Endometrium (tissue), 2 donors: Measurements from ENCODE around the gene OR4F6.

ENCODE experiments used
- FAIRE-seq: peaks from 2 replicates; lab custom pipeline; 2012; peaks lifted over from hg19 to GRCh38; lab: Jason Lieb, UNC
- donor health status: control.
- donor health status: control.

Gene OR4F6

GRCh38 chr15:101804941-101805340 is 1.6 kb downstream of the OR4F6 start:
- no peak for FAIRE-seq

DNA sequence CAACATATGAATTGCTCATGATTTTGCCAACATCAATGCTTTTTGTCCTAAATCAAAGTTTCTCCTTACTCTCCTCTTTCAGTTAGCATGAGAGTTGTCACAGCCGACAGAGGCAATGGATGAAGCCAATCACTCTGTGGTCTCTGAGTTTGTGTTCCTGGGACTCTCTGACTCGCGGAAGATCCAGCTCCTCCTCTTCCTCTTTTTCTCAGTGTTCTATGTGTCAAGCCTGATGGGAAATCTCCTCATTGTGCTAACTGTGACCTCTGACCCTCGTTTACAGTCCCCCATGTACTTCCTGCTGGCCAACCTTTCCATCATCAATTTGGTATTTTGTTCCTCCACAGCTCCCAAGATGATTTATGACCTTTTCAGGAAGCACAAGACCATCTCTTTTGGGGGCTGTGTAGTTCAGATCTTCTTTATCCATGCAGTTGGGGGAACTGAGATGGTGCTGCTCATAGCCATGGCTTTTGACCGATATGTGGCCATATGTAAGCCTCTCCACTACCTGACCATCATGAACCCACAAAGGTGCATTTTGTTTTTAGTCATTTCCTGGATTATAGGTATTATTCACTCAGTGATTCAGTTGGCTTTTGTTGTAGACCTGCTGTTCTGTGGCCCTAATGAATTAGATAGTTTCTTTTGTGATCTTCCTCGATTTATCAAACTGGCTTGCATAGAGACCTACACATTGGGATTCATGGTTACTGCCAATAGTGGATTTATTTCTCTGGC is 2.5 kb downstream of the OR4F6 start:
- FAIRE-seq = no peak

- FAIRE-seq = no peak
Measured at GRCh38 chr15:101807345-101807945, 4.1 kb downstream of the OR4F6 start.

DNA sequence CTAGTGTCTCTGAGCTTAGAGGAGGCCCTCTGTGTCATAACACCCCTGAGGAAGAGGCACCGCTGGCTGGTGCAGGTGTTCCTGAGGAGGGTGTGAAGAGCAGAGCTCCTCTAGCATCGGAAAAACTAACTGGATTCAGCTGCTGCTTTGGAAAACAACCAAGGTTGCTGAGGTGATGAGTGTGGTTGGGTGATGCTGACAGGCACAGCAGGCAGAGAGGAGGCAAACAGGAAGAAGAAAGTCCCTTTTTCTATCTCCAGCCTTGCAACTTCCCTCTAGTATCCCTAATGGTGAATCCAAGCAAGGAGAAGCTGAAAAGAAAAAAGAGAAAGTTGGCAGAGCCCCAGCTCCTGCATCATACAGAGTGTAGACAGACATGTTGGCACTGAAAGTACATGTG is 4.9 kb downstream of the OR4F6 start:
- no peak for FAIRE-seq

GRCh38 chr15:101810456-101810855 is 7.1 kb downstream of the OR4F6 start:
- no peak for FAIRE-seq

GRCh38 chr15:101810876-101811275 is 7.6 kb downstream of the OR4F6 start:
- FAIRE-seq = no peak

DNA sequence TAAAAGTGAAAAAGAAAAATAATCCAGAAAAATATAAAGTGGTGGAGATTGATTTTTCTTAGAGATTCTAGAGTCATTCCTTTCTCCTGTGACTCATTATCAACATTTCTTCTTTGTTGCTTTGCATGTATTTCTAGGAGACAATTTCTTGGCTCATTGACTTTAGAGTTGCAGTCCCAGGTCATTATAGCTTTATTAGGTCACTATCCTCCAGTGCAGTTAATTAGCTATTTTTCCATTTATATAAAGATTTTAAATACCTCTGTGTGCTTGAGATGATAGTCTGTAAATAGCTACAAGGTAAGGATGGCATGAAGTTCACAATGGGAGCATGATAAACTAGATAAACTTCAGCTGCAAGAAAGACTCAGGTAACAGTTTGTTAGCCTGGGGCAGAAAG is 8.6 kb downstream of the OR4F6 start, which contains the start of gene OR4F15:
OR4F15 (plus strand) TSS at position 301 of the 400 bp plus-strand sequence. CDS start 5,985 bp downstream, outside the sequence.
- no peak for FAIRE-seq

GRCh38 chr15:101813803-101814534 is 10.7 kb downstream of the OR4F6 start:
- no peak for FAIRE-seq

DNA sequence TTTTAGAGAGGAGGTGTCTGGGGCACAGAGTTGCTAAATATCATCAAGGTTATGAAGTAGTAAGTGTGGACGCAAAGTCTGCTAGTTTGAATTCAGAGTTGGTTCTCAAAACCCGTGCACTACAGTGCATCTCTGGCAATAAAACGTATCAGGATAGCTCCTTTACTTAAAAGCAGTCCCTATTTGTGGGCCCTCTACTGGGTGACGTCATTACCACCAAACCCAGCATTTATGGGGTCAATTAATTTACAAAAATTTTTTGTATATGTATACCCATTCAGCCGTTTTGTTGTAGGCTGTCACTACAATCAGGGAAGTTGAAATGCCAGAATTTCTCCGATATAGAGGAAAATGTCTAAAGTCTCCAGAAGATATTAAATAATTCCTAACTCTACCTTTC is 17.5 kb downstream of the OR4F6 start:
- no peak for FAIRE-seq

GRCh38 chr15:101827257-101827656 is 23.9 kb downstream of the OR4F6 start:
- no peak for FAIRE-seq

GRCh38 chr15:101828774-101829173 is 25.5 kb downstream of the OR4F6 start:
- FAIRE-seq = no peak

GRCh38 chr15:101841656-101842055 is 38.3 kb downstream of the OR4F6 start:
- FAIRE-seq = no peak

DNA sequence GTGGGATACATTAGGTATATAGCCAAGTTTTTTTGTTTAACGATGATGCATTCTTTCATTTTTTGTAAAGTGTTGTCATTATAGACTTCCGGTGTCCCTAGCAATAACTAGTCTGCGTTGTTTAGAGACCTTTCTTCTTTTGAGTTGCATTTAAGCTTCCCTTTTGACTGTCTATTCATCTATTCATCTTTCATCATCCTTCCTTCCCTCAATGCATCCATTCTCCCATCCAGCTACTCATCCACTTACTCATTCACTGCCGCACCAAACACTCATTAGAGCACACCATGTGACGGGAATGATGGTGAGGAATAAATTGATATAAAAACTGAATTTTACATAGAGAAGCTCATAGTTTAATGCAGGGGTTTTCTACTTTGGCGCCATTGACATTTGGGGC is 41.6 kb downstream of the OR4F6 start:
- no peak for FAIRE-seq

DNA sequence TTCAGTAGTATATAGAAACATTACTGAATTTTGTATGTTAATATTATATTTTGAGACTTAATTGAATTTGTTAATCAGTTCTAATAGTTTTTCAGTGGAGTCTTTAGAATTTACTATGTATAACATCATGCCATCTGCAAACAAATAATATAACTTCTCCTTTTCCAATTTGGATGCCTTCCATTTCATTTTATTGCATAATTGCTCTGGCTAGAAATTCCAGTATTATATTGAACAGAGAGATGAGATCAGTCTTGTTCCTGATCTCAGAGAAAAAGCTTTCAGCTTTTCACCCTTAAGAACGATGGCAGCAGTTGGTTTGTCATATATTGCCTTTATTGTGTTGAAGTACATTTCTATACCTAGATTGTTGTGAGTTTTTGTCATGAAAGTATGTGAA is 49.0 kb downstream of the OR4F6 start:
- no peak for FAIRE-seq
